22Rv1 (cell line): ENCODE data around the gene VGLL4.
A peak's percentile ranks its signal among the peaks of the same experiment; 100 is the strongest.

Experiments used
- ZFX ChIP-seq: fragments of 450-650 bp; IDR thresholded peaks from 2 replicates; pipeline ENCODE4 v1.6.1; 2017; ENCODE audit warnings: antibody characterized with exemption, borderline replicate concordance
- TF ChIP-seq, protein P1 (sequence below): fragments of 450-650 bp; IDR thresholded peaks from 2 replicates; pipeline ENCODE4 v1.5.1; 2017; ENCODE audit warnings: mild to moderate bottlenecking

- TF ChIP-seq, protein P1, sequence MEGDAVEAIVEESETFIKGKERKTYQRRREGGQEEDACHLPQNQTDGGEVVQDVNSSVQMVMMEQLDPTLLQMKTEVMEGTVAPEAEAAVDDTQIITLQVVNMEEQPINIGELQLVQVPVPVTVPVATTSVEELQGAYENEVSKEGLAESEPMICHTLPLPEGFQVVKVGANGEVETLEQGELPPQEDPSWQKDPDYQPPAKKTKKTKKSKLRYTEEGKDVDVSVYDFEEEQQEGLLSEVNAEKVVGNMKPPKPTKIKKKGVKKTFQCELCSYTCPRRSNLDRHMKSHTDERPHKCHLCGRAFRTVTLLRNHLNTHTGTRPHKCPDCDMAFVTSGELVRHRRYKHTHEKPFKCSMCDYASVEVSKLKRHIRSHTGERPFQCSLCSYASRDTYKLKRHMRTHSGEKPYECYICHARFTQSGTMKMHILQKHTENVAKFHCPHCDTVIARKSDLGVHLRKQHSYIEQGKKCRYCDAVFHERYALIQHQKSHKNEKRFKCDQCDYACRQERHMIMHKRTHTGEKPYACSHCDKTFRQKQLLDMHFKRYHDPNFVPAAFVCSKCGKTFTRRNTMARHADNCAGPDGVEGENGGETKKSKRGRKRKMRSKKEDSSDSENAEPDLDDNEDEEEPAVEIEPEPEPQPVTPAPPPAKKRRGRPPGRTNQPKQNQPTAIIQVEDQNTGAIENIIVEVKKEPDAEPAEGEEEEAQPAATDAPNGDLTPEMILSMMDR = peak; percentile 37
- no peak for TF ChIP-seq ZFX
Observed at GRCh38 chr3:11662392-11662990, 18.8 kb upstream of the VGLL4 start.
